Coronary artery (tissue), 2 donors: ENCODE data around the gene NGB.

Experiments used
- DNase-seq: peaks from one replicate; pipeline ENCODE4 v3.0.0-alpha.2; 2017; ENCODE audit warnings: low spot score
- H3K27ac ChIP-seq, 2 donors: fragments of 200-600 bp; sonication (generic); one replicate each; pipeline ENCODE4 v1.5.1; 2016 to 2019
- H3K4me3 ChIP-seq: fragments of 200-600 bp; sonication (generic); 2 replicates; pipeline ENCODE4 v1.5.1; 2016; ENCODE audit warnings: mild to moderate bottlenecking, moderate library complexity
- TF ChIP-seq, protein P1 (sequence below): fragments of 200-600 bp; sonication (generic); IDR thresholded peaks from one replicate; pipeline ENCODE4 v1.5.1; 2019; ENCODE audit warnings: antibody characterized with exemption

The NGB gene

GRCh38 chr14:77257700-77258099, 13.3 kb downstream of the NGB start:
- TF ChIP-seq, protein P1, sequence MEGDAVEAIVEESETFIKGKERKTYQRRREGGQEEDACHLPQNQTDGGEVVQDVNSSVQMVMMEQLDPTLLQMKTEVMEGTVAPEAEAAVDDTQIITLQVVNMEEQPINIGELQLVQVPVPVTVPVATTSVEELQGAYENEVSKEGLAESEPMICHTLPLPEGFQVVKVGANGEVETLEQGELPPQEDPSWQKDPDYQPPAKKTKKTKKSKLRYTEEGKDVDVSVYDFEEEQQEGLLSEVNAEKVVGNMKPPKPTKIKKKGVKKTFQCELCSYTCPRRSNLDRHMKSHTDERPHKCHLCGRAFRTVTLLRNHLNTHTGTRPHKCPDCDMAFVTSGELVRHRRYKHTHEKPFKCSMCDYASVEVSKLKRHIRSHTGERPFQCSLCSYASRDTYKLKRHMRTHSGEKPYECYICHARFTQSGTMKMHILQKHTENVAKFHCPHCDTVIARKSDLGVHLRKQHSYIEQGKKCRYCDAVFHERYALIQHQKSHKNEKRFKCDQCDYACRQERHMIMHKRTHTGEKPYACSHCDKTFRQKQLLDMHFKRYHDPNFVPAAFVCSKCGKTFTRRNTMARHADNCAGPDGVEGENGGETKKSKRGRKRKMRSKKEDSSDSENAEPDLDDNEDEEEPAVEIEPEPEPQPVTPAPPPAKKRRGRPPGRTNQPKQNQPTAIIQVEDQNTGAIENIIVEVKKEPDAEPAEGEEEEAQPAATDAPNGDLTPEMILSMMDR: no peak
- no peak overlapping the region for H3K27ac ChIP-seq
- no peak for DNase-seq
- no peak overlapping the region for H3K4me3 ChIP-seq

DNA sequence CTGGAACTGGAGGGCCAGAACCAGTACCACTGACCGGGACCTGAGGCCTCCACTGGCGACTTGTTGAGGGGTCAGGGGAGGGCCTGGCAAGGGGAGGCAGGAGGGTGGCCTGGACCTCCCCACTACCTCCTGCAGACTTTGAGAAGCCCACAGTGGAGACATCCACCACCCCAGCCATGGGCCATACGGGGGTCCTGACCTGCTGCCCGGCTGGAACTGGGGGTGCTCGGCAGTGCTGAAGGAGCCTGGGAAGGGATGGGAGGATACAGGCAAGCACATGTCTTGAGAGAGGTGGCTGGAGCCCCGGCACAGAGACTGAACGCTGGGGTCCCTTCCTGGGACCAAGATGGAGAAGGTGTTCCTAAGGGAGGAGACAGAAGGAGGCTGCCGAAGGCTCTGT, 14.3 kb downstream of the NGB start:
- H3K27ac ChIP-seq: no peak overlapping the region
- DNase-seq: no peak
- TF ChIP-seq, protein P1: no peak
- H3K4me3 ChIP-seq: no peak overlapping the region

- Histone ChIP-seq H3K27ac (no peak overlapping the region), H3K4me3 (no peak overlapping the region)
- no peak for DNase-seq
- TF ChIP-seq, protein P1: no peak
Measured at GRCh38 chr14:77253333-77254190, 17.4 kb downstream of the NGB start.

- Histone ChIP-seq H3K27ac (no peak overlapping the region), H3K4me3 (no peak overlapping the region)
- TF ChIP-seq, protein P1: no peak
- DNase-seq: no peak
Measured at GRCh38 chr14:77251870-77252269, 19.1 kb downstream of the NGB start.

- no peak for DNase-seq
- TF ChIP-seq, protein P1: no peak
- H3K27ac ChIP-seq: no peak overlapping the region
Measured at GRCh38 chr14:77250927-77251326, 20.1 kb downstream of the NGB start.

DNA sequence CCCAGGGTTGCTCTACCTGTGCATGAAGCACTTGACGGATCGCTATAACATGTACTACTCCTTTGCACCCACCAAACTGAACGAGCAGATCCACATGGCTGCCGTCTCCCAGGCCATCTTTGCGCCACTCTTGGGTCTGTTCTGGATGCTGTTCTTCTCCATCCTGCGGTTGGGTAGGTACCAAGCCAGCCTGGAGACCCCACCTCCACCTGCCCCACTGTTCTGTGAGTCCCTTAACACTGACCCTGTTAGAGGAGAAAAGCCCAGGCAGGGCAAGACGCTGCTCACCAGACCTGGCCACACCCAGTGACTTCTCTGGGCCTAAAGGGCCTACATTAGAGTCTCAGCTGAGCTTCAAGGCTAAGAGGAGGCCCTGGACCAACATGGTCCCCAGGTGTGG, 21.7 kb downstream of the NGB start:
- TF ChIP-seq, protein P1: no peak
- DNase-seq: no peak
- no peak overlapping the region for H3K27ac ChIP-seq
- H3K4me3 ChIP-seq: no peak overlapping the region

More at GRCh38 chr14:77250927-77251326, 20.1 kb downstream of the NGB start:
- H3K4me3 ChIP-seq: no peak overlapping the region

- no peak for DNase-seq
- TF ChIP-seq, protein P1: no peak
- no peak overlapping the region for H3K27ac ChIP-seq
- H3K4me3 ChIP-seq: no peak overlapping the region
Measured at GRCh38 chr14:77248666-77249065, 22.3 kb downstream of the NGB start.
